GM12878 (cell line): ENCODE results near the gene DPEP1. TPM values are rescaled to one million over a fixed set of nuclear protein-coding genes. Genes with fewer than 3 reads are reported as not detected.

ENCODE experiments used
- BCL3 ChIP-seq: IDR thresholded peaks from 2 replicates; pipeline ENCODE4 v1.6.1; 2011; ENCODE audit warnings: borderline replicate concordance, low read depth, mild to moderate bottlenecking, moderate library complexity, low read length; ENCODE audit not compliant: insufficient read depth, poor library complexity, severe bottlenecking
- CREM ChIP-seq: IDR thresholded peaks from 2 replicates; pipeline ENCODE4 v1.6.1; 2014; ENCODE audit warnings: antibody characterized with exemption, low read depth
- HDGF ChIP-seq: fragments of 450-650 bp; IDR thresholded peaks from 2 replicates; pipeline ENCODE4 v1.6.1; 2016; ENCODE audit warnings: antibody characterized with exemption
- IKZF2 ChIP-seq, 2 experiments: fragments of 450-650 bp; IDR thresholded peaks; 2 replicates each; pipeline ENCODE4 v1.6.1; 2017; ENCODE audit warnings: mild to moderate bottlenecking in 2 of 2, moderate library complexity in 2 of 2
- KDM1A ChIP-seq: fragments of 200-600 bp; sonication (generic); IDR thresholded peaks from 2 replicates; pipeline ENCODE4 v1.6.1; 2016; ENCODE audit warnings: borderline replicate concordance
- MEF2B ChIP-seq: fragments of 450-650 bp; IDR thresholded peaks from 2 replicates; pipeline ENCODE4 v1.6.1; 2018; ENCODE audit warnings: mild to moderate bottlenecking, moderate library complexity; ENCODE audit not compliant: partially characterized antibody, poor library complexity, severe bottlenecking
- MLLT1 ChIP-seq: fragments of 450-650 bp; IDR thresholded peaks from 2 replicates; pipeline ENCODE4 v1.6.1; 2016; ENCODE audit warnings: mild to moderate bottlenecking
- MYB ChIP-seq: fragments of 150-350 bp; IDR thresholded peaks from 2 replicates; pipeline ENCODE4 v1.6.1; 2014; ENCODE audit warnings: mild to moderate bottlenecking, low read depth, low read length, borderline replicate concordance
- MYC ChIP-seq: IDR thresholded peaks from 2 replicates; pipeline ENCODE4 v1.6.1; 2011; ENCODE audit warnings: mild to moderate bottlenecking, low read length, moderate library complexity, inconsistent platforms; ENCODE audit not compliant: insufficient read depth, insufficient replicate concordance, insufficient read length, severe bottlenecking
- NFIC ChIP-seq: IDR thresholded peaks from 2 replicates; pipeline ENCODE4 v1.6.1; 2012; ENCODE audit warnings: low read depth, mild to moderate bottlenecking, inconsistent platforms, low read length, moderate library complexity
- PAX5 ChIP-seq: IDR thresholded peaks from 2 replicates; pipeline ENCODE4 v1.6.1; 2011; ENCODE audit warnings: low read depth, low read length, borderline replicate concordance
- SREBF1 ChIP-seq: IDR thresholded peaks from 2 replicates; pipeline ENCODE4 v1.6.1; 2012; ENCODE audit warnings: mild to moderate bottlenecking, low read length
- SRF ChIP-seq, 2 experiments: IDR thresholded peaks; 2 replicates each; pipeline ENCODE4 v1.6.1; 2011; ENCODE audit warnings: low read depth in 2 of 2, low read length in 2 of 2, mild to moderate bottlenecking in 1 of 2, moderate library complexity in 1 of 2
- STAT1 ChIP-seq: fragments of 450-650 bp; conservative IDR thresholded peaks from 2 replicates; pipeline ENCODE4 v1.6.1; 2014; ENCODE audit warnings: antibody characterized with exemption, mild to moderate bottlenecking
- TAF1 ChIP-seq: IDR thresholded peaks from 2 replicates; pipeline ENCODE4 v1.6.1; 2011; ENCODE audit warnings: mild to moderate bottlenecking, low read depth, low read length, borderline replicate concordance
- TARDBP ChIP-seq: IDR thresholded peaks from 2 replicates; pipeline ENCODE4 v1.6.1; 2016; ENCODE audit warnings: borderline replicate concordance
- TCF7 ChIP-seq: IDR thresholded peaks from 2 replicates; pipeline ENCODE4 v1.6.1; 2014; ENCODE audit warnings: antibody characterized with exemption, borderline replicate concordance
- ZBED1 ChIP-seq: IDR thresholded peaks from 2 replicates; pipeline ENCODE4 v1.6.1; 2016; ENCODE audit warnings: borderline replicate concordance
- polyA plus RNA-seq, 11 experiments: library from polyadenylated mRNA; depleted of rRNA in 4 of 11; unstranded in 6 of 11; stranded (reverse) in 5 of 11; fragments of >200 nt; fragmentation: Nextera tagmentation in 4 of 11; fragmentation: Illumina TruSeq in 1 of 11; extraction: Ambion mirVana in 4 of 11; extraction: Trizol in 1 of 11; gene quantifications; 1 replicate in 1 of 11; 2 replicates in 10 of 11; pipeline versions ENCODE4 v1.2.1 to v1.2.3, GENCODE V29; 2011 to 2016; ENCODE audit warnings: inconsistent platforms in 2 of 11, missing spikeins in 2 of 11, low read depth in 1 of 11
- total RNA-seq, 4 experiments: library from RNA; depleted of rRNA in 3 of 4; stranded (reverse); fragments of >200 nt in 3 of 4; fragmentation: Illumina TruSeq in 1 of 4; extraction: Trizol in 1 of 4; gene quantifications; 2 replicates each; pipeline versions ENCODE4 v1.2.1 to v1.2.3, GENCODE V29; 2013 to 2021
- TF ChIP-seq, protein P1 (sequence below): fragments of 450-650 bp; IDR thresholded peaks from 2 replicates; pipeline ENCODE4 v1.6.1; 2017; ENCODE audit warnings: antibody characterized with exemption, mild to moderate bottlenecking, moderate library complexity
- TF ChIP-seq, protein P2 (sequence below): fragments of 450-650 bp; IDR thresholded peaks from 2 replicates; pipeline ENCODE4 v1.6.1; 2017; ENCODE audit warnings: low read depth, mild to moderate bottlenecking, moderate library complexity

The DPEP1 gene
- total and polyA plus RNA-seq, 10 of the 15 experiments (the other 5 are each of a cell fraction or from before 2014, with no cell fraction given): not detected

DNA sequence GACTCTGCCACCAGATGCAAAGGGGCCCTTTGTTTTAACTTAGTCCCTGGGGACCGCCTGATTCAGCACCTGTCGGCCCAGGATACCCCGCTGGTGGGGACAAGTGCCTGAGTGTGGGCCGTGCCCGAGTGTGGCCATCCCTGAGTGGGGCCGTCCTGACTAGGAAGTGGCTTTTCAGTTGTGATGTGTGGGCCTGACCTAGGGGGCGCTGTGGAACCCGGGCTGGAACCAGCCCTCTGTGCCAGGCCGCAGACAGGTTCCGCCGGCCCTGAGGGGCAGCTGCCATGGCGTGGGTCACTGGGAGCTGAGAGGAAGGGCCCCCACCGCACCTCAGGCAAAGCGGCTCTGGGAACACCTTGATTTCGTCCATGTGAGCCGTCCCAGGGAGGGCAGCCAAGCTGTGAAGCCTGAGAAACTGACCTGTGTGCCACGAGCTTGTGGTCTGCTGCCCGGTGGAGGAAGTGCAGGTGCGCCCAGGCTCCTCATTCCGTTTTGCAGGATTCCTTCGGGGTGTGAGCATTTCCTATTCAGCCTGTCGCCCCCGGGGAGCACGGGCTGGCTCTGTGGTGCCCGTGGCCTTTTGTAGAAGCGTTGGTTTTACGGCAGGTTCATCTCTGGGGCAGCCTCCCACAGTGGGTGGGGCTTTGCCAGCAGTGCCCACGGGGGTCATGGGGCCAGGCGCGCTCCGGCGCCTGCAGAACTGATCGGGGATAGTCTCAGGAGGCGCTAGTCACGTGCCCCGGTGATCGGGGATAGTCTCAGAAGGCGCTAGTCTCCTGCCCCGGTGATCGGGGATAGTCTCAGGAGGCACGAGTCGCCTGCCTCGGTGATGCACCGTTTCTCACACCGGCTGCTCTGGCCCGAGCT lies 47.7 kb upstream of the DPEP1 start (continued):
- TF ChIP-seq MYB (no peak), NFIC (no peak), TAF1 (no peak), SREBF1 (no peak), IKZF2 (IDR thresholded peaks at IDR 0.05) (peak in 1 of 2 experiments; percentile 46; a peak in 2 of 4 replicates), MEF2B (peak; percentile 63), TARDBP (no peak), STAT1 (no peak), BCL3 (peak; percentile 28), PAX5 (no peak), SRF (IDR thresholded peaks at IDR 0.05; ENCODE audit: low read depth in 2 of 2, low read length in 2 of 2) (no peak), KDM1A (no peak), ZBED1 (0 out of 2 replicates have a peak, but pooled peaks have one; percentile 33), HDGF (no peak), TCF7 (no peak), MYC (no peak), CREM (no peak), MLLT1 (no peak)
- TF ChIP-seq, protein P1, sequence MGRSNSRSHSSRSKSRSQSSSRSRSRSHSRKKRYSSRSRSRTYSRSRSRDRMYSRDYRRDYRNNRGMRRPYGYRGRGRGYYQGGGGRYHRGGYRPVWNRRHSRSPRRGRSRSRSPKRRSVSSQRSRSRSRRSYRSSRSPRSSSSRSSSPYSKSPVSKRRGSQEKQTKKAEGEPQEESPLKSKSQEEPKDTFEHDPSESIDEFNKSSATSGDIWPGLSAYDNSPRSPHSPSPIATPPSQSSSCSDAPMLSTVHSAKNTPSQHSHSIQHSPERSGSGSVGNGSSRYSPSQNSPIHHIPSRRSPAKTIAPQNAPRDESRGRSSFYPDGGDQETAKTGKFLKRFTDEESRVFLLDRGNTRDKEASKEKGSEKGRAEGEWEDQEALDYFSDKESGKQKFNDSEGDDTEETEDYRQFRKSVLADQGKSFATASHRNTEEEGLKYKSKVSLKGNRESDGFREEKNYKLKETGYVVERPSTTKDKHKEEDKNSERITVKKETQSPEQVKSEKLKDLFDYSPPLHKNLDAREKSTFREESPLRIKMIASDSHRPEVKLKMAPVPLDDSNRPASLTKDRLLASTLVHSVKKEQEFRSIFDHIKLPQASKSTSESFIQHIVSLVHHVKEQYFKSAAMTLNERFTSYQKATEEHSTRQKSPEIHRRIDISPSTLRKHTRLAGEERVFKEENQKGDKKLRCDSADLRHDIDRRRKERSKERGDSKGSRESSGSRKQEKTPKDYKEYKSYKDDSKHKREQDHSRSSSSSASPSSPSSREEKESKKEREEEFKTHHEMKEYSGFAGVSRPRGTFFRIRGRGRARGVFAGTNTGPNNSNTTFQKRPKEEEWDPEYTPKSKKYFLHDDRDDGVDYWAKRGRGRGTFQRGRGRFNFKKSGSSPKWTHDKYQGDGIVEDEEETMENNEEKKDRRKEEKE: no peak
- TF ChIP-seq, protein P2, sequence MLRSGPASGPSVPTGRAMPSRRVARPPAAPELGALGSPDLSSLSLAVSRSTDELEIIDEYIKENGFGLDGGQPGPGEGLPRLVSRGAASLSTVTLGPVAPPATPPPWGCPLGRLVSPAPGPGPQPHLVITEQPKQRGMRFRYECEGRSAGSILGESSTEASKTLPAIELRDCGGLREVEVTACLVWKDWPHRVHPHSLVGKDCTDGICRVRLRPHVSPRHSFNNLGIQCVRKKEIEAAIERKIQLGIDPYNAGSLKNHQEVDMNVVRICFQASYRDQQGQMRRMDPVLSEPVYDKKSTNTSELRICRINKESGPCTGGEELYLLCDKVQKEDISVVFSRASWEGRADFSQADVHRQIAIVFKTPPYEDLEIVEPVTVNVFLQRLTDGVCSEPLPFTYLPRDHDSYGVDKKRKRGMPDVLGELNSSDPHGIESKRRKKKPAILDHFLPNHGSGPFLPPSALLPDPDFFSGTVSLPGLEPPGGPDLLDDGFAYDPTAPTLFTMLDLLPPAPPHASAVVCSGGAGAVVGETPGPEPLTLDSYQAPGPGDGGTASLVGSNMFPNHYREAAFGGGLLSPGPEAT: no peak
